Astrocyte (in vitro differentiated cells and primary cell): ENCODE data around the gene SKA1. TPM values are rescaled to one million over a fixed set of nuclear protein-coding genes. Genes with fewer than 3 reads are reported as not detected.

Source experiments
- DNase-seq: peaks from one replicate; pipeline ENCODE4 v3.0.0-alpha.2; 2010; ENCODE audit warnings: low read depth
- FAIRE-seq: peaks from 2 replicates; lab custom pipeline; 2011; peaks lifted over from hg19 to GRCh38; lab: Jason Lieb, UNC
- H2AFZ ChIP-seq: 2 replicates; pipeline ENCODE4 v1.6.0; 2012; ENCODE audit warnings: low read depth, low read length, inconsistent platforms
- H3K27ac ChIP-seq: 2 replicates; pipeline ENCODE4 v1.5.1; 2011; ENCODE audit warnings: low read depth, low read length, inconsistent platforms
- H3K27me3 ChIP-seq: 2 replicates; pipeline ENCODE4 v1.6.0; 2011; ENCODE audit warnings: low read length, inconsistent platforms; ENCODE audit not compliant: insufficient read depth
- H3K36me3 ChIP-seq: 2 replicates; pipeline ENCODE4 v1.5.1; 2011; ENCODE audit warnings: low read length, inconsistent platforms; ENCODE audit not compliant: insufficient read depth
- H3K4me1 ChIP-seq: 2 replicates; pipeline ENCODE4 v1.5.1; 2011; ENCODE audit warnings: low read length, inconsistent platforms; ENCODE audit not compliant: insufficient read depth
- H3K4me2 ChIP-seq: 2 replicates; pipeline ENCODE4 v1.6.0; 2012; ENCODE audit warnings: low read length, inconsistent platforms
- H3K4me3 ChIP-seq: 2 replicates; pipeline ENCODE4 v1.5.1; 2011; ENCODE audit warnings: low read depth, mild to moderate bottlenecking, low read length, inconsistent platforms; ENCODE audit not compliant: insufficient read depth
- H3K79me2 ChIP-seq: 2 replicates; pipeline ENCODE4 v1.6.0; 2012; ENCODE audit warnings: mild to moderate bottlenecking, low read length, inconsistent platforms; ENCODE audit not compliant: insufficient read depth
- H3K9ac ChIP-seq: 2 replicates; pipeline ENCODE4 v1.6.0; 2012; ENCODE audit warnings: mild to moderate bottlenecking, low read length, inconsistent platforms
- H3K9me3 ChIP-seq: 2 replicates; pipeline ENCODE4 v1.5.1; 2012; ENCODE audit warnings: low read depth, mild to moderate bottlenecking, low read length, inconsistent platforms; ENCODE audit not compliant: insufficient read depth
- H4K20me1 ChIP-seq: 2 replicates; pipeline ENCODE4 v1.6.0; 2012; ENCODE audit warnings: low read length, inconsistent platforms; ENCODE audit not compliant: insufficient read depth
- H3K27ac Mint-ChIP-seq: one replicate; pipeline ENCODE4 v1.8.0; 2021; ENCODE audit warnings: mild to moderate bottlenecking, mixed read lengths; ENCODE audit not compliant: unreplicated experiment
- H3K27me3 Mint-ChIP-seq: one replicate; pipeline ENCODE4 v1.8.0; 2021; ENCODE audit warnings: low read depth, mixed read lengths; ENCODE audit not compliant: unreplicated experiment
- H3K36me3 Mint-ChIP-seq: one replicate; pipeline ENCODE4 v1.8.0; 2021; ENCODE audit warnings: low read depth, mixed read lengths; ENCODE audit not compliant: unreplicated experiment
- H3K4me1 Mint-ChIP-seq: one replicate; pipeline ENCODE4 v1.8.0; 2021; ENCODE audit warnings: low read depth, mixed read lengths; ENCODE audit not compliant: unreplicated experiment
- H3K4me3 Mint-ChIP-seq: one replicate; pipeline ENCODE4 v1.8.0; 2021; ENCODE audit warnings: mild to moderate bottlenecking, moderate library complexity, mixed read lengths; ENCODE audit not compliant: unreplicated experiment
- H3K9me3 Mint-ChIP-seq: one replicate; pipeline ENCODE4 v1.8.0; 2021; ENCODE audit warnings: mild to moderate bottlenecking, mixed read lengths; ENCODE audit not compliant: unreplicated experiment
- EZH2 ChIP-seq: IDR thresholded peaks from 2 replicates; pipeline ENCODE4 v1.6.1; 2012; ENCODE audit warnings: mild to moderate bottlenecking, low read length, inconsistent platforms; ENCODE audit not compliant: insufficient read depth
- total RNA-seq: library from RNA; stranded (reverse); gene quantifications from 2 replicates; pipeline ENCODE4 v1.2.1, GENCODE V29; 2021
- TF ChIP-seq, protein P1 (sequence below): IDR thresholded peaks from 2 replicates; pipeline ENCODE4 v1.5.1; 2011; ENCODE audit warnings: low read depth, mild to moderate bottlenecking, inconsistent platforms, low read length, moderate library complexity; ENCODE audit not compliant: insufficient read depth

The SKA1 gene
- total RNA-seq, 1 donor from 2014 or later: 2.6 TPM

DNA sequence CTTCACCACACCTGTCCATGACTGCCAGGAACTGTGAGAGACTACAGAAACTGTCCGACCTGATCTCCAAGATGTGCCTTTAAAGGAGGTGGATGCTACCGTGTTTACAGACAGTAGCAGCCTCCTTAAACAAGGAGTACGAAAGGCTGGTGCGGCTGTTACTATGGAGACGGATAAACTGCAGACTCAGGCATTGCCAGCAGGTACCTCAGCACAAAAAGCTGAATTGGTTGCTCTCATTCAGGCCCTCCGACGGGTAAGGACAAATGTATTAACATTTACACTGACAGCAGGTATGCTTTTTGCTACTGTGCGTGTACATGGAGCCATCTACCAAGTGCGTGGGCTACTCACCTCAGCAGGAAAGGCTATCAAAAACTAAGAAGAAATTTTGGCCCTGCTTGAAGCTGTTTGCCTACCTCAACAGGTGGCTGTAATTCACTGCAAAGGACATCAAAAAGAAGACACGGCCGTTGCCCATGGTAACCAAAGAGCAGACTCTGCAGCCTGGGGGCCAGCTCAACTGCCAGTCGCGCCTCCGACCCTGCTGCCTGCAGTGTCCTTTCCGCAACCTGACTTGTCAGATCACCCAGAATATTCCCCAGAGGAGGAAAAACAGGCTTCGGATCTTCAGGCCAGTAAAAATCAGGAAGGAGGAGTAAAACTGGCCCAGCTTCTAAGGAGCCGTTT lies 30.9 kb downstream of the SKA1 start:
- Mint-ChIP-seq H3K27ac (no peak overlapping the region), H3K27me3 (peaks cover 36% of the 10 kb centered on the region), H3K4me1 (peaks cover under 1% of the 10 kb centered on the region), H3K4me3 (no peak overlapping the region), H3K36me3 (no peaks in the 10 kb centered on the region), H3K9me3 (no peaks in the 10 kb centered on the region)
- FAIRE-seq (no peak), DNase-seq (no peak)
- Histone ChIP-seq H3K9ac (no peak overlapping the region), H3K27me3 (peaks cover 21% of the 10 kb centered on the region), H3K27ac (no peak overlapping the region), H4K20me1 (no peaks in the 10 kb centered on the region), H3K9me3 (no peaks in the 10 kb centered on the region), H3K4me1 (no peaks in the 10 kb centered on the region), H3K79me2 (no peaks in the 10 kb centered on the region), H3K4me2 (no peak overlapping the region), H2AFZ (no peak overlapping the region), H3K36me3 (no peaks in the 10 kb centered on the region), H3K4me3 (no peak overlapping the region)
- TF ChIP-seq EZH2: no peak
- TF ChIP-seq, protein P1, sequence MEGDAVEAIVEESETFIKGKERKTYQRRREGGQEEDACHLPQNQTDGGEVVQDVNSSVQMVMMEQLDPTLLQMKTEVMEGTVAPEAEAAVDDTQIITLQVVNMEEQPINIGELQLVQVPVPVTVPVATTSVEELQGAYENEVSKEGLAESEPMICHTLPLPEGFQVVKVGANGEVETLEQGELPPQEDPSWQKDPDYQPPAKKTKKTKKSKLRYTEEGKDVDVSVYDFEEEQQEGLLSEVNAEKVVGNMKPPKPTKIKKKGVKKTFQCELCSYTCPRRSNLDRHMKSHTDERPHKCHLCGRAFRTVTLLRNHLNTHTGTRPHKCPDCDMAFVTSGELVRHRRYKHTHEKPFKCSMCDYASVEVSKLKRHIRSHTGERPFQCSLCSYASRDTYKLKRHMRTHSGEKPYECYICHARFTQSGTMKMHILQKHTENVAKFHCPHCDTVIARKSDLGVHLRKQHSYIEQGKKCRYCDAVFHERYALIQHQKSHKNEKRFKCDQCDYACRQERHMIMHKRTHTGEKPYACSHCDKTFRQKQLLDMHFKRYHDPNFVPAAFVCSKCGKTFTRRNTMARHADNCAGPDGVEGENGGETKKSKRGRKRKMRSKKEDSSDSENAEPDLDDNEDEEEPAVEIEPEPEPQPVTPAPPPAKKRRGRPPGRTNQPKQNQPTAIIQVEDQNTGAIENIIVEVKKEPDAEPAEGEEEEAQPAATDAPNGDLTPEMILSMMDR: no peak

DNA sequence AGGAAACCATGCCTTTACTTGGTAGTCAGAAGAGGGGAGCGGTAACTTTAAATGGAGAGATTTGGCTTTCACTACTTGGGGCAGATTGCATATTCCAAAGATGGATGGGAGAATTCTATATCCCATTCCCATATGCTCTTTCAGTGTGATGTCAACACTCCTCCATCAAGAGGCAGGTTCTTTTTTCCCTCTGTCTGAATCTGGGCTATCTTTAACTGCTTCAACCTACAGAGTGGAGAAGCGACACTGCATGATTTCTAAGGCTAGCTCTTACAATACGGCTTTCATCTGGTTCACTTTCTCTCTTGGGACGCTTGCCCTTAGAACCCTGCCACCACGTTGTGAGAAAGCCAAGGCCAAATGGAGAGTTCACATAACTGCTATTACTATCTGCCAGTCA lies 34.4 kb downstream of the SKA1 start:
- no peak overlapping the region for H3K4me3 ChIP-seq
- H3K4me2 ChIP-seq: no peak overlapping the region
- H3K36me3 ChIP-seq: no peaks in the 10 kb centered on the region
- FAIRE-seq (no peak), DNase-seq (no peak)
- Mint-ChIP-seq H3K27ac (no peak overlapping the region), H3K4me3 (no peak overlapping the region), H3K9me3 (no peaks in the 10 kb centered on the region), H3K4me1 (peaks cover 7% of the 10 kb centered on the region), H3K36me3 (no peaks in the 10 kb centered on the region), H3K27me3 (peaks cover 13% of the 10 kb centered on the region)
- no peak overlapping the region for H2AFZ ChIP-seq
- no peaks in the 10 kb centered on the region for H3K79me2 ChIP-seq
- no peaks in the 10 kb centered on the region for H4K20me1 ChIP-seq
- no peaks in the 10 kb centered on the region for H3K9me3 ChIP-seq
- no peaks in the 10 kb centered on the region for H3K4me1 ChIP-seq
- no peak overlapping the region for H3K27ac ChIP-seq
- TF ChIP-seq, protein P1: no peak
- TF ChIP-seq EZH2: no peak
- peaks cover 13% of the 10 kb centered on the region for H3K27me3 ChIP-seq
- no peak overlapping the region for H3K9ac ChIP-seq

DNA sequence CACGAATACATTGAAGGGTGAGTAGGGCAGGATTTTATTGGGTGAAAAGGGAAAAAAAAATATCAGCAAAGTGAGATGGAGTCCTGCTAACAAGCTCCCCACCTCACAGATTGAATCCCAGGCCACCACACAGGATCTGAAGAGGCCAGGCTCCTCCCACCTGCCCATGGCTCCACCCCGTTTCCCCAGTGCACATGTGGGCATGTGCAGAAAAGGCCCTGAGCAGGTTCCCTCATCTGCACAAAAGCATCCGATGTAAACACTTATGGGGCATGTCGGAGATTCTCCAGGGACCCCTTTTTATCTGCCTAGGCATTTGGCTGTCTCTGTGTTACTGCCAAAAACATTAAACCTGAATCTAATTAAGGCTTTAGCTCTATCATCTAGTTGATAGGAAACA lies 35.2 kb downstream of the SKA1 start:
- Mint-ChIP-seq H3K4me1 (peaks cover 7% of the 10 kb centered on the region), H3K27me3 (peaks cover 8% of the 10 kb centered on the region), H3K27ac (no peak overlapping the region), H3K36me3 (no peaks in the 10 kb centered on the region), H3K4me3 (no peak overlapping the region), H3K9me3 (no peaks in the 10 kb centered on the region)
- Histone ChIP-seq H4K20me1 (no peaks in the 10 kb centered on the region), H2AFZ (no peak overlapping the region), H3K9ac (no peak overlapping the region), H3K4me2 (no peak overlapping the region), H3K4me1 (no peaks in the 10 kb centered on the region), H3K27me3 (peaks cover 13% of the 10 kb centered on the region), H3K79me2 (no peaks in the 10 kb centered on the region), H3K27ac (no peak overlapping the region), H3K4me3 (no peak overlapping the region), H3K9me3 (no peaks in the 10 kb centered on the region), H3K36me3 (no peaks in the 10 kb centered on the region)
- TF ChIP-seq, protein P1: no peak
- no peak for TF ChIP-seq EZH2
- DNase-seq: no peak
- no peak for FAIRE-seq
